Activated CD4-positive, alpha-beta T cell treated with anti-CD3 and anti-CD28 coated beads for 48 hours (primary cell): ENCODE results near the gene FNDC3B.

Experiments used
- DNase-seq: peaks from one replicate; pipeline ENCODE4 v3.0.0-alpha.2; 2020

The FNDC3B gene

GRCh38 chr3:172121981-172122380, 82.6 kb downstream of the FNDC3B start:
- no peak for DNase-seq

- DNase-seq = no peak
Measured at GRCh38 chr3:172124271-172124670, 84.9 kb downstream of the FNDC3B start.

- no peak for DNase-seq
Measured at GRCh38 chr3:172125053-172125452, 85.7 kb downstream of the FNDC3B start.

- no peak for DNase-seq
Measured at GRCh38 chr3:172125963-172126457, 86.6 kb downstream of the FNDC3B start.

GRCh38 chr3:172126741-172127140, 87.4 kb downstream of the FNDC3B start:
- no peak for DNase-seq

- DNase-seq = no peak
Measured at GRCh38 chr3:172127141-172127540, 87.8 kb downstream of the FNDC3B start.

- DNase-seq = no peak
Measured at GRCh38 chr3:172127929-172128580, 88.7 kb downstream of the FNDC3B start.

GRCh38 chr3:172128858-172129257, 89.5 kb downstream of the FNDC3B start:
- DNase-seq = no peak

GRCh38 chr3:172129498-172129849, 90.1 kb downstream of the FNDC3B start:
- DNase-seq = no peak

GRCh38 chr3:172129850-172130716, 90.7 kb downstream of the FNDC3B start:
- peak; percentile 66 for DNase-seq

GRCh38 chr3:172130717-172131050, 91.3 kb downstream of the FNDC3B start:
- DNase-seq = no peak

- no peak for DNase-seq
Measured at GRCh38 chr3:172131746-172132145, 92.4 kb downstream of the FNDC3B start.

- no peak for DNase-seq
Measured at GRCh38 chr3:172132159-172132586, 92.8 kb downstream of the FNDC3B start.

GRCh38 chr3:172132721-172133311, 93.4 kb downstream of the FNDC3B start:
- no peak for DNase-seq

GRCh38 chr3:172133838-172134237, 94.5 kb downstream of the FNDC3B start:
- DNase-seq = no peak

GRCh38 chr3:172134352-172134751, 95.0 kb downstream of the FNDC3B start:
- no peak for DNase-seq

GRCh38 chr3:172135185-172135584, 95.8 kb downstream of the FNDC3B start:
- no peak for DNase-seq

GRCh38 chr3:172135820-172136219, 96.4 kb downstream of the FNDC3B start:
- DNase-seq = no peak

- no peak for DNase-seq
Measured at GRCh38 chr3:172136330-172136729, 97.0 kb downstream of the FNDC3B start.

GRCh38 chr3:172137287-172138192, 98.2 kb downstream of the FNDC3B start:
- DNase-seq = no peak

- no peak for DNase-seq
Measured at GRCh38 chr3:172138193-172138537, 98.8 kb downstream of the FNDC3B start.

- DNase-seq = peak; percentile 58
Measured at GRCh38 chr3:172138792-172139507, 99.6 kb downstream of the FNDC3B start.
